SJSA1 (cell line): Measurements from ENCODE around the gene NEK5. TPM values are rescaled to one million over a fixed set of nuclear protein-coding genes. Genes with fewer than 3 reads are reported as not detected.

Experiments used
- DNase-seq, 2 experiments: peaks; one replicate each; pipeline ENCODE4 v3.0.0-alpha.2; 2015 to 2020; ENCODE audit warnings: low spot score in 2 of 2, low read depth in 1 of 2
- H3K27ac ChIP-seq: fragments of 250-450 bp; sonication (Bioruptor Pico); 2 replicates; pipeline ENCODE4 v1.5.1; 2020; ENCODE audit warnings: mild to moderate bottlenecking, moderate library complexity
- H3K27me3 ChIP-seq: fragments of 250-450 bp; sonication (Bioruptor Pico); replicated peaks from 2 replicates; pipeline ENCODE4 v1.5.1; 2020; ENCODE audit warnings: mild to moderate bottlenecking, moderate library complexity
- H3K36me3 ChIP-seq: fragments of 250-450 bp; sonication (Bioruptor Pico); 2 replicates; pipeline ENCODE4 v1.5.1; 2020; ENCODE audit warnings: mild to moderate bottlenecking
- H3K4me1 ChIP-seq: fragments of 250-450 bp; sonication (Bioruptor Pico); replicated peaks from 2 replicates; pipeline ENCODE4 v1.6.1; 2021; ENCODE audit warnings: mild to moderate bottlenecking
- H3K4me3 ChIP-seq: fragments of 250-450 bp; sonication (Bioruptor Pico); 2 replicates; pipeline ENCODE4 v1.5.1; 2020; ENCODE audit warnings: mild to moderate bottlenecking
- H3K9me3 ChIP-seq: fragments of 250-450 bp; sonication (Bioruptor Pico); replicated peaks from 2 replicates; pipeline ENCODE4 v1.5.1; 2020; ENCODE audit warnings: mild to moderate bottlenecking
- total RNA-seq: library from RNA; depleted of rRNA; stranded (reverse); fragments of >200 nt; shearing (Covaris generic); gene quantifications from 2 replicates; pipeline ENCODE4 v1.2.3, GENCODE V29; 2014

The NEK5 gene
- total RNA-seq, 1 experiment from 2014 or later = not detected

GRCh38 chr13:52005841-52006522, 122.9 kb downstream of the NEK5 start:
- H3K4me1 ChIP-seq = peaks cover 4% of the 10 kb centered on the region
- no peaks in the 10 kb centered on the region for H3K9me3 ChIP-seq
- H3K36me3 ChIP-seq = no peaks in the 10 kb centered on the region
- no peak overlapping the region for H3K4me3 ChIP-seq
- DNase-seq = no peak
- no peak overlapping the region for H3K27ac ChIP-seq
- peaks cover 12% of the 10 kb centered on the region; the same call in 1 of the 2 replicates for H3K27me3 ChIP-seq

- DNase-seq = no peak
- no peaks in the 10 kb centered on the region for H3K9me3 ChIP-seq
- H3K4me1 ChIP-seq = no peaks in the 10 kb centered on the region
These were observed 124.2 kb downstream of the NEK5 start for GRCh38 chr13:52004511-52005170.

GRCh38 chr13:52003541-52003940, 125.3 kb downstream of the NEK5 start:
- H3K9me3 ChIP-seq = no peaks in the 10 kb centered on the region
- H3K27me3 ChIP-seq = 0 out of 2 replicates have a peak, but pooled peaks cover 5% of the 10 kb centered on the region
- H3K4me1 ChIP-seq = no peaks in the 10 kb centered on the region
- no peak overlapping the region for H3K27ac ChIP-seq
- DNase-seq = no peak
- no peak overlapping the region for H3K4me3 ChIP-seq
- no peaks in the 10 kb centered on the region for H3K36me3 ChIP-seq

More at GRCh38 chr13:52004511-52005170, 124.2 kb downstream of the NEK5 start:
- Histone ChIP-seq H3K4me3 (no peak overlapping the region), H3K27ac (no peak overlapping the region), H3K27me3 (0 out of 2 replicates have a peak, but pooled peaks cover 5% of the 10 kb centered on the region), H3K36me3 (no peaks in the 10 kb centered on the region)

DNA sequence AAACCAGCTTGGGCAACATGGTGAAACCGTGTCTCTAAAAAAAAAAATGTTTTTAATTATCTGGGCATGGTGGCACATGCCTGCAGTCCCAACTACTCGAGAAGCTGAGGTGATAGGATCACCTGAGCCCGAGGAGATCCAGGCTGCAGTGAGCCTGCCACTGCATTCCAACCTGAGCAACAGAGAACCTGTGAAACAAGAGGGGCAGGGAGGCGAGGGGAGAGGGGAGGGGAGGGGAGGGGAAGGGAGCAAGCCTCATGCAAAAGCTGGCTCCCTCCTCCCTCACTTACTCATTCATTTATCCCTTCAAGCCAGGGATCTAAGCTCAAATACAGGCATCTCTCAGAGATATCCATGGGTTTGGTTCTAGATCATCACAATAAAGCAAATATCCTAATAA, 126.5 kb downstream of the NEK5 start:
- no peaks in the 10 kb centered on the region for H3K9me3 ChIP-seq
- H3K27ac ChIP-seq = no peak overlapping the region
- 0 out of 2 replicates have a peak, but pooled peaks cover 5% of the 10 kb centered on the region for H3K27me3 ChIP-seq
- no peaks in the 10 kb centered on the region for H3K36me3 ChIP-seq
- H3K4me1 ChIP-seq = no peaks in the 10 kb centered on the region
- DNase-seq = no peak
- H3K4me3 ChIP-seq = no peak overlapping the region

- Histone ChIP-seq H3K4me1 (no peaks in the 10 kb centered on the region), H3K36me3 (no peaks in the 10 kb centered on the region), H3K4me3 (no peak overlapping the region), H3K9me3 (no peaks in the 10 kb centered on the region), H3K27ac (no peak overlapping the region), H3K27me3 (0 out of 2 replicates have a peak, but pooled peaks cover 5% of the 10 kb centered on the region)
- DNase-seq = peak in 1 of 2 experiments; percentile 21
These were observed 127.6 kb downstream of the NEK5 start for GRCh38 chr13:52001120-52001731.

GRCh38 chr13:51999921-52000320, 129.0 kb downstream of the NEK5 start:
- Histone ChIP-seq H3K4me3 (no peak overlapping the region), H3K4me1 (no peaks in the 10 kb centered on the region), H3K9me3 (no peaks in the 10 kb centered on the region), H3K27me3 (0 out of 2 replicates have a peak, but pooled peaks cover 5% of the 10 kb centered on the region), H3K36me3 (no peaks in the 10 kb centered on the region), H3K27ac (no peak overlapping the region)
- DNase-seq = no peak

DNA sequence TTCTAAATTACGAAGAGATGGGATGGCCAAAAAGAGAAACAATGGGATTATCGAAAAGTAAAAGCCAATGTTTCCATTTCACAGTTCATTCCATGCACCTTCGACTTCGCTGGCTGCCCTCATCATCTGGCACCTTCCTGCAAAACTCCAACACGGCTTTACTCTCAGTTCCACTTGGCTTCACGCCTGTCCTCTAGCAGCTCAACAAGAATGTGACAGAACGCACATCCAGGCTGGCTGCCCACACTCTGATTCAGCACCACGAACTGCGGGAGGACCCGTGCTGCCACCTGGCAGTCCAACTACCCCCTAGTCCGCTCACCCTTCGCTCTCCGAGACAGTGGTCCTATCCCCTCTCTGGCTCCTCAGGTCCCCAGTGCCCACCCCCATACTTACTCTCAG, 129.4 kb downstream of the NEK5 start:
- Histone ChIP-seq H3K27ac (no peak overlapping the region), H3K36me3 (no peaks in the 10 kb centered on the region), H3K27me3 (peaks cover 5% of the 10 kb centered on the region; the same call in 1 of the 2 replicates), H3K4me1 (no peaks in the 10 kb centered on the region), H3K4me3 (no peak overlapping the region), H3K9me3 (no peaks in the 10 kb centered on the region)
- no peak for DNase-seq

GRCh38 chr13:51998723-51999509, 130.0 kb downstream of the NEK5 start:
- Histone ChIP-seq H3K27ac (no peak overlapping the region), H3K4me1 (no peaks in the 10 kb centered on the region), H3K4me3 (no peak overlapping the region), H3K27me3 (peaks cover 5% of the 10 kb centered on the region; the same call in 1 of the 2 replicates), H3K36me3 (no peaks in the 10 kb centered on the region), H3K9me3 (no peaks in the 10 kb centered on the region)
- no peak for DNase-seq

GRCh38 chr13:51997641-51998330, 131.1 kb downstream of the NEK5 start:
- no peak for DNase-seq
- H3K27me3 ChIP-seq = peaks cover 5% of the 10 kb centered on the region; the same call in 1 of the 2 replicates
- no peak overlapping the region for H3K4me3 ChIP-seq

GRCh38 chr13:51997186-51997585, 131.7 kb downstream of the NEK5 start:
- H3K36me3 ChIP-seq = no peaks in the 10 kb centered on the region
- no peaks in the 10 kb centered on the region for H3K9me3 ChIP-seq
- H3K4me1 ChIP-seq = no peaks in the 10 kb centered on the region
- no peak overlapping the region for H3K27ac ChIP-seq
- no peak overlapping the region for H3K4me3 ChIP-seq
- H3K27me3 ChIP-seq = peaks cover 5% of the 10 kb centered on the region; the same call in 1 of the 2 replicates
- DNase-seq = no peak

More at GRCh38 chr13:51997641-51998330, 131.1 kb downstream of the NEK5 start:
- H3K4me1 ChIP-seq = no peaks in the 10 kb centered on the region
- H3K36me3 ChIP-seq = no peaks in the 10 kb centered on the region
- no peaks in the 10 kb centered on the region for H3K9me3 ChIP-seq
- no peak overlapping the region for H3K27ac ChIP-seq

- Histone ChIP-seq H3K4me1 (no peaks in the 10 kb centered on the region), H3K4me3 (no peak overlapping the region), H3K27ac (no peak overlapping the region), H3K36me3 (no peaks in the 10 kb centered on the region), H3K9me3 (no peaks in the 10 kb centered on the region), H3K27me3 (peaks cover 5% of the 10 kb centered on the region; the same call in 1 of the 2 replicates)
- DNase-seq = no peak
These were observed 132.2 kb downstream of the NEK5 start for GRCh38 chr13:51996641-51997040.

DNA sequence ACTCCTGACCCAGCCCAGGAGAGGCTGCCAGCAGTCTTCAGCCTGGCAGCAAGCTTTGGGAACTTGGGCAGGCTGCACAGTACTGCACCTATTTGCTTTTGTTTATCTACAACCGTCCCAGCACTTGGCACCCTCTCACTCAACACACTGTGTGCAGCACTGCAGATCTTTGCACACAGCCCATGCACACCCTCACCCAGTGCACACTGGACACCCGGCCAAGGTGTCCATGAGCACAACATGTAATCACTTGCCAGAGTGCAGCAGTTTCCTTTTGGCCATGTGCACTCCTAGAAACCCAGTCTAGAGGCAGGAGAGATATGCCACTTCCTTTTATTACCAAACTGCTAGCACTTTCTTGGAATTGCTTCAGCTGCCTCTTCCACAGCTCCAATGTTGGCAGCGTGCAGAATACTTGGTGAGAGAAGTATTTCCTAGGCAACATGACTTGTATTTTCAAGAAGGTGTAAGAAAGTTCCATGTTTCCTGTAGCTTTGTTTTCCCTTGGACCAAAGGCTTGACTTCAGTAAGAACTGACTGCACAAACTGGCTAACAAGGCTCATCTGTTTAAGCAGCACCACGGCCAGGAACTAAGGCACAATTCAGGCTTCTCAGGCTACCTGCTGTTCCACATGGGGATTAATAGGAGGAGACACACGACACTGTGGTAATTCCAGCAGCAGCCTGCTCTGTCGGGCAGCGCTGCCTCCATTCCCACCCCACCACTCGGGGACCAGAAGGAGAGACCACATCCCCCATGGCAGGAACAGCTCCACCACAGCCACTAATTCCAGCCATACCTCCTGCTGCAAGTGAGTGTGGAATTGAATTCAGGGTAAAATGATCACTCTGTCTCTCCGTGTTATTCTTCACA, 133.0 kb downstream of the NEK5 start:
- Histone ChIP-seq H3K27me3 (peaks cover under 1% of the 10 kb centered on the region; the same call in 1 of the 2 replicates), H3K4me3 (no peak overlapping the region), H3K36me3 (no peaks in the 10 kb centered on the region), H3K27ac (no peak overlapping the region), H3K4me1 (no peaks in the 10 kb centered on the region), H3K9me3 (no peaks in the 10 kb centered on the region)
- DNase-seq = no peak
